ENCODE measurements around the gene SORT1. TPM values are rescaled to one million over a fixed set of nuclear protein-coding genes. Genes with fewer than 3 reads are reported as not detected.
"Not testable (repeated sequence)": the region's sequence is repeated elsewhere in the genome, so short reads cannot be mapped to it uniquely, and the experiment has no call there.

The SORT1 gene
- total RNA-seq, 1 donor from 2014 or later, result 7.9 TPM

DNA sequence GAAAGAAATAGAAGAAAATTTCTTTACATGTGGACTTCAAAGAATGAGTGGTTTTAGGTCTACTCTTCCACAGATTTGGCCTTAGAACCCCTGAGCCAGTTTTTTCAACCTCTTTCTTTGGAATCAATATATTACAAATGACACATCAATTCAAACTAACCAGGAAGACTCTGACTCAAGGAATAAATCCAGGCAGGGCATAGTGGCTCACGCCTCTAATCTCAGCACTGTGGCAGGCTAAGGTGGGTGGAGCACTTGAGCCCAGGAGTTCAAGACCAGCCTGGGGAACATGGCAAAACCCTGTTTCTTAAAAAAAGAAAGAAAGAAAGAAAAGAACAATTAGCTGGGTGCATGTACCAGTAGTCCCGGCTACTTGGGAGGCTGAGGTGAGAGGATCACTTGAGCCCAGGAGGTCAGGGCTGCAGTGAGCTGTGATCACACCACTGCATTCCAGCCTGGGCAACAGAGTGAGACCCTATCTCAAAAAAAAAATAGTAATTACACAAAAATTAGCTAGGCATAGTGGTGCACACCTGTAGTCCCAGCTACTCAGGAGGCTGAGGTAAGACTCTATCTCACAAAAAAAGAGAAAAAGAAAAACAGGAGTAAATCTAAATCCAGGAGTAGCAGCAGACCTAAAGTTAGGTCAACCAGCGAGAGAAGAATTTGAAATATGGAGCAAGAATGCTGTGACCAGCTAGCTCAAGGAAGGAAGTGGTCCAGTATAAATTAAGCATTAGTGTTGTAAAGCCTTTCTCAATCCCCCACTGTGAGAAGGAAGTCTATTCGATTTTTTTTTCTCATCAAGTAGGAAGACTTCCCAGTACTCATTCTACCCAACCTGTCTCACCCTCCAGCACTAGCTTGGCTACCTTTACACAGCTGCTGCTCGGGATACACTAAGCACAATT, 1.9 kb downstream of the SORT1 start:
- no peak for FAIRE-seq
- TF ChIP-seq, protein P1, sequence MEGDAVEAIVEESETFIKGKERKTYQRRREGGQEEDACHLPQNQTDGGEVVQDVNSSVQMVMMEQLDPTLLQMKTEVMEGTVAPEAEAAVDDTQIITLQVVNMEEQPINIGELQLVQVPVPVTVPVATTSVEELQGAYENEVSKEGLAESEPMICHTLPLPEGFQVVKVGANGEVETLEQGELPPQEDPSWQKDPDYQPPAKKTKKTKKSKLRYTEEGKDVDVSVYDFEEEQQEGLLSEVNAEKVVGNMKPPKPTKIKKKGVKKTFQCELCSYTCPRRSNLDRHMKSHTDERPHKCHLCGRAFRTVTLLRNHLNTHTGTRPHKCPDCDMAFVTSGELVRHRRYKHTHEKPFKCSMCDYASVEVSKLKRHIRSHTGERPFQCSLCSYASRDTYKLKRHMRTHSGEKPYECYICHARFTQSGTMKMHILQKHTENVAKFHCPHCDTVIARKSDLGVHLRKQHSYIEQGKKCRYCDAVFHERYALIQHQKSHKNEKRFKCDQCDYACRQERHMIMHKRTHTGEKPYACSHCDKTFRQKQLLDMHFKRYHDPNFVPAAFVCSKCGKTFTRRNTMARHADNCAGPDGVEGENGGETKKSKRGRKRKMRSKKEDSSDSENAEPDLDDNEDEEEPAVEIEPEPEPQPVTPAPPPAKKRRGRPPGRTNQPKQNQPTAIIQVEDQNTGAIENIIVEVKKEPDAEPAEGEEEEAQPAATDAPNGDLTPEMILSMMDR (IDR thresholded peaks at IDR 0.05; ENCODE audit: insufficient read depth, low read length, severe bottlenecking), result no peak
- no peaks in the 10 kb centered on the region for H3K36me3 ChIP-seq (ENCODE audit: control insufficient read depth, insufficient read depth, low read length)
- H3K27me3 ChIP-seq (ENCODE audit: control insufficient read depth, insufficient read depth, low read length), result no peaks in the 10 kb centered on the region
- H3K4me3 ChIP-seq (ENCODE audit: low read depth, low read length), result no peak overlapping the region
- DNase-seq (ENCODE audit: low read depth), result no peak

DNA sequence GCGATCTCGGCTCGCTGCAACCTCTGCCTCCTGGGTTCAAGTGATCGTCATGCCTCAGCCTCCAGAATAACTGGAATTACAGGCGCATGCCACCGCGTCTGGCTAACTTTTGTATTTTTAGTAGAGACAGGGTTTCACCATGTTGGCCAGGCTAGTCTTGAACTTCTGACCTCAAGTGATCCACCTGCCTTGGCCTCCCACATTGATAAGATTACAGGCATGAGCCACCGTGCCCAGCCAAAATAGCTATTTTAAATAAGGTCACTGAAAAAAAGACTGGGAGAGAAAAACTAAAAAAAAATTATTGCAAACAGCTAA, 2.5 kb downstream of the SORT1 start:
- DNase-seq (ENCODE audit: low read depth); H3K27me3 ChIP-seq (ENCODE audit: control insufficient read depth, insufficient read depth, low read length); FAIRE-seq; H3K36me3 ChIP-seq (ENCODE audit: control insufficient read depth, insufficient read depth, low read length); H3K4me3 ChIP-seq (ENCODE audit: low read depth, low read length): not testable (repeated sequence)

DNA sequence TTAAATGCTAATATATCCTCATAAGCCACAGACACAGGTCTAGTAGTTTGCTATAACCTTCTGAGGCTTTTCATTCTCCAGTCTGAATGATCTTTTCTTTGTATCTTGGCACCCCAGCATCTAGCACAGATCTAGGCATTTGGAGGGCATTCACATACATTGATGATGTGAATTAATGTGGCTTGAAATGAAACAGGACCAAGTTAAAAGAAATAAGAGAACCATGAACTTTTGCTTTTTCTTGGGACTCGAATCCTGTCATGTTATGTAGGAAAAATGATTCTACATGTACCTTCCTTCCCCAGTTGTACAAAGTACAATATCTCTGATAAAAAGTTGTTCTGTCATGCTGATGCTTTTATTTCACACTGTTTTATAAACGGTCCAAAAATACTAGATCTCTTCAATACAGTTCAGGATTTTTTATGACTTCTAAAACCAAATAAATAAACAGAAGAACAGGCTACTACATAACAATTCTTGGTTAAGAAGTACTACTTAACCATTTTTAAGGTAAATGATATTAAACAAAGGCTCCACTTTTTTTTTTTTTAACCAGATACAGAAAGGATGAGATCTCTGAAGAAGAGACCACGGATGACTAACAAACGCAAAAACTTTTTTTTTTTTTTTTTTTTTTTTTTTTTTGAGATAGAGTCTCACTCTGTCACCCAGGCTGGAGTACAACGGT, 3.0 kb downstream of the SORT1 start:
- no peaks in the 10 kb centered on the region for H3K27me3 ChIP-seq (ENCODE audit: control insufficient read depth, insufficient read depth, low read length)
- FAIRE-seq, result no peak
- H3K4me3 ChIP-seq (ENCODE audit: low read depth, low read length), result no peak overlapping the region
- TF ChIP-seq, protein P1 (IDR thresholded peaks at IDR 0.05; ENCODE audit: insufficient read depth, low read length, severe bottlenecking), result no peak
- DNase-seq (ENCODE audit: low read depth), result no peak
- no peaks in the 10 kb centered on the region for H3K36me3 ChIP-seq (ENCODE audit: control insufficient read depth, insufficient read depth, low read length)

DNA sequence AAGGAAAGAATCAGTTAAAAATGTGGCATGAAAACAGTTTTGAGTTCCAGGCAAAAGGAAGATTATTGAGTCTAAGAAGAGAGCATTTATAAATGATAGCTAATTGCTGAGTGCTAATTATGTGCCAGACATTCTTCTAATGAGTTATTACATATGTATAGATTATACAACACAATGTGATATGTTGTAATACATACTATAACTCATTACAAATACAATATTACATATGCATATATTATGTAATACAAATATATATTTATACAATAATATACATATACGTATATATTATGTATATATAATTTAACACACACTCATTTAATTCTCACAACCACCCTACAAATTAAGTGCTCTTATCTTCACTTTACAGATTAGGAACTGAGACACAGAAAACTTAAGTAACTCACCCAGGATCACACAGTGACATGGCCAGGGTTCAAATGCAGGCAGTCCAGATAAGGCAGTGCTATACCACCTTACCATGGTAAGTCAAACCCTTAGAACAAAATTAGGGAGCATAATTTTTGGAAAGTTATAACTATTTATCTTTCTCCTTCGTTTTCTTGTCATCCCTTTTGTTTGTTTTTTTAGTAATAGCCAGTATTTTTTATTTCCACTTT, 4.0 kb downstream of the SORT1 start:
- H3K36me3 ChIP-seq (ENCODE audit: control insufficient read depth, insufficient read depth, low read length), result no peaks in the 10 kb centered on the region
- no peak for DNase-seq (ENCODE audit: low read depth)
- H3K4me3 ChIP-seq (ENCODE audit: low read depth, low read length), result no peak overlapping the region
- H3K27me3 ChIP-seq (ENCODE audit: control insufficient read depth, insufficient read depth, low read length), result no peaks in the 10 kb centered on the region
- FAIRE-seq, result no peak
- TF ChIP-seq, protein P1 (IDR thresholded peaks at IDR 0.05; ENCODE audit: insufficient read depth, low read length, severe bottlenecking), result no peak

DNA sequence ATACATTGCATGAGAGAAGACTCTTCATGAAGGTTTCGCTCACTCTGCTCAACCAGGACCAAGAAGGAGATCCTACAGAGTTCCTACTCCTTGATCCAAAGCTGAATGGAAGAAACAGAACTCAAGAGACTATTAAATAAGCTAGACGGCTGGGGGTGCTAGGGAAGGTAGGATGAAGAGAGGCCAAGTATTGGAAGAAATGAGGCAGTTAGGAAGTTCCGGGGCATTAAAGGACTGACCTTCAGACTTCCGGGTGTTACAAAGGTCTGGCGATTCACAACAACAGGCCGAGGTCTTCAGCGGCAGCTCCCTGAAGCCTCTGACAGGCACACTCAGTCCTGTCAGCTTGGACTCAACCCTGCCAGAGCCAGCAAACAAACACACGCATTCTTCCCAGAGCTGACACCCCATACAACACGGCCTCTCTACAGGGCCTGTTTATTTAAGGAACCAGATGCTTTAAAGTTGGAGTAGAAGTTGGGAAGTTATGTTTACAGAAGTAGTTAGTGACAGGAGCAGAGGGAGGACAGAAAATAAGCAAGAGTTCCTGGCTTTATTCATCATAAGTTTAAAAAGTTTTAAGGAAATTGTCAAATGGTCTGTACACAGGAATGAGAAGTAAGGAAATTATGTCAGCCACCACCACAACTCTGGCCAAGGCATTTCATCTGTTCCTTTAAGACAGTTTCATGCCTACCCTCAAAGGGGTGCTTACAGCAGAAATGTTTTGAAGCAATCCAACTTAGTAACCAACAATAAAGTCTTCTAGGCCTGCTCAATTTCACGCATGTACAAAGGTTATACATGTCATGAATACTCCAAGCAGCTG, 4.7 kb downstream of the SORT1 start:
- TF ChIP-seq, protein P1 (IDR thresholded peaks at IDR 0.05; ENCODE audit: insufficient read depth, low read length, severe bottlenecking), result no peak
- Histone ChIP-seq H3K4me3 (ENCODE audit: low read depth, low read length) (no peak overlapping the region), H3K27me3 (ENCODE audit: control insufficient read depth, insufficient read depth, low read length) (no peaks in the 10 kb centered on the region), H3K36me3 (ENCODE audit: control insufficient read depth, insufficient read depth, low read length) (no peaks in the 10 kb centered on the region)
- peak; percentile 14 for DNase-seq (ENCODE audit: low read depth)
- FAIRE-seq, result no peak
